GM18870 (cell line): ENCODE data around the gene ACP4.
"Not testable (repeated sequence)": the region's sequence is repeated elsewhere in the genome, so short reads cannot be mapped to it uniquely, and the experiment has no call there.

Experiments
- ATAC-seq: cut with Tn5 transposase; IDR thresholded peaks from one replicate; pipeline ENCODE4 v1.9.1; 2021; ENCODE audit warnings: moderate library complexity; ENCODE audit not compliant: unreplicated experiment

The ACP4 gene, protein sequence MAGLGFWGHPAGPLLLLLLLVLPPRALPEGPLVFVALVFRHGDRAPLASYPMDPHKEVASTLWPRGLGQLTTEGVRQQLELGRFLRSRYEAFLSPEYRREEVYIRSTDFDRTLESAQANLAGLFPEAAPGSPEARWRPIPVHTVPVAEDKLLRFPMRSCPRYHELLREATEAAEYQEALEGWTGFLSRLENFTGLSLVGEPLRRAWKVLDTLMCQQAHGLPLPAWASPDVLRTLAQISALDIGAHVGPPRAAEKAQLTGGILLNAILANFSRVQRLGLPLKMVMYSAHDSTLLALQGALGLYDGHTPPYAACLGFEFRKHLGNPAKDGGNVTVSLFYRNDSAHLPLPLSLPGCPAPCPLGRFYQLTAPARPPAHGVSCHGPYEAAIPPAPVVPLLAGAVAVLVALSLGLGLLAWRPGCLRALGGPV

DNA sequence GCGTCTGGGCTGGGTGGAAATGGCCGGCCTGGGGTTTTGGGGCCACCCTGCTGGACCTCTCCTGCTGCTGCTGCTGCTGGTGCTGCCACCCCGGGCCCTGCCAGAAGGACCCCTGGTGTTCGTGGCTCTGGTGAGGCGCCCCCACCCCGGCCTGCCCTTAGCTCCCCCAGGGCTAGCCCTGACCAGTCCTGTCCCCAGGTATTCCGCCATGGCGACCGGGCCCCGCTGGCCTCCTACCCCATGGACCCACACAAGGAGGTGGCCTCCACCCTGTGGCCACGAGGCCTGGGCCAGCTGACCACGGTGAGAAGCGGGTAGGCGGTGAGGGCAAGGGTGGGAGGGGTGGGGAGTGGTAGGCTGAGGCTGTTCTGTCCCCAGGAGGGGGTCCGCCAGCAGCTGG lies at the start of gene ACP4:
Gene ACP4, plus strand, starts transcription at position 20 of the 400 bp plus-strand sequence. Its CDS starts 0 bp downstream, at position 20.
- no peak for ATAC-seq

DNA sequence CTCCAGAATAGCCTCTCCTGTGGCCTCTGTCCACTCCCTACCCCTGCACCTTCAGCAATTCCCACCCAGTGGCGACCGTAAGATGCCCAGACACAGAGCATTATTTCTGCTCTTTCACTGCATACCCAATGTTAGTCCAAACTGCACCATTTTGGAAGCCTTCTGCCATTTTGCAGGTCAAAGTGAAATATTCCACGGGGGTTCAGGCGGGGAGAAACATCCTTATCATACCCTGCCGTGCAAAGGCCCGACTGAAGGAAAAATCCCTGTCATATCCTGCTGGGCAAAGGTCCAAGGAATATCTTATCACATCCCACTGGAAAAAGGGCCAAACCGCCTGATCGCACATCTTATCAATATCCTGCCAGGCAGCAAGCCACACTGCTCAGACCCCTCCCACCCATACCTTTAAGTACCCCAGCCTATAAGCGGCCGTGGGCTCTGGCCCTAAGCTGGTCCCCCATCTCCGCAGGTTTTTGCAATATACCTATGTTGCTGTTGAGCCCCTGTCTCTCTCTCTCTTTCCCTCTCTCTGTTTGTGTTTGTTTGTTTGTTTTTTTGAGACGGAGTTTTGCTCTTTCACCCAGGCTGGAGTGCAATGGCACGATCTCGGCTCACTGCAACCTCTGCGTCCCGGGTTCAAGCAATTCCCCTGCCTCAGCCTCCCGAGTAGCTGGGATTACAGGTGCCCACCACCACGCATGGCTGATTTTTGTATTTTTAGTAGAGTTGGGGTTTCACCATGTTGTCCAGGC lies 48.9 kb upstream of the ACP4 start:
- no peak for ATAC-seq

DNA sequence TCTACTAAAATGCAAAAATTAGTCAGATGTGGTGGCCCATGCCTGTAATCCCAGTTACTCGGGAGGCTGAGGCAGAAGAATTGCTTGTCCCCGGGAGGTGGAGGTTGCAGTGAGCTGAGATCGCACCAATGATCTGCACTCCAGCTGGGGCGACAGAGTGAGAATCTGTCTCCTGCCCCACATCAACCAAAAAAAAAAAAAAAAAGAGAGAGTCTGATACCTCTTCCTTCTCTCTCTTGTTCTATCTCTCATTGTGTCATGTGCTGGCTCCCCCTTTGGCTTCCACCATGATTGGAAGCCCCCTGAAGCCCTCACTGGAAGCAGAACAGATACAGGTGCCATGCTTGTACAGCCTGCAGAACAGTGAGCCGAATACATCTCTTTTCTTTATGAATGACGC lies 46.7 kb upstream of the ACP4 start:
- ATAC-seq = no peak

DNA sequence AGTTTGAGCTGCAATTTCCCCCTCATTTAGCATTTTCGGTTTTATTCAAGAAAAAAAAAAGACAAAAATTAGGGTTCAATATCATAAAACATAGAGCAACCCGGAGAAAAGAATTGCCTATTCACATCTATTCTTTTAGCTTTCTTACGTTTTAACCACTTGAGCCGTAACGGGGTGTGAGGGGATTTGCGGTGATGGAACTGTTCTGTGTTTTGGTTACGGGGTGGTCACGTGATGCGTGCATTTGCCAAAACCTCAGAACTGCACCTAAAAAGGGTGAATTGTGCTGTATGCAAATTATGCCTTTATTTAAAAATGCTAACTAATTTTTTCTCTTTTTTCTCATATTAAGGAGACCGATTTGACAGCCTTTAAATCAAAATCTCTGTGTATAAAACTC lies 45.0 kb upstream of the ACP4 start:
- ATAC-seq = no peak

DNA sequence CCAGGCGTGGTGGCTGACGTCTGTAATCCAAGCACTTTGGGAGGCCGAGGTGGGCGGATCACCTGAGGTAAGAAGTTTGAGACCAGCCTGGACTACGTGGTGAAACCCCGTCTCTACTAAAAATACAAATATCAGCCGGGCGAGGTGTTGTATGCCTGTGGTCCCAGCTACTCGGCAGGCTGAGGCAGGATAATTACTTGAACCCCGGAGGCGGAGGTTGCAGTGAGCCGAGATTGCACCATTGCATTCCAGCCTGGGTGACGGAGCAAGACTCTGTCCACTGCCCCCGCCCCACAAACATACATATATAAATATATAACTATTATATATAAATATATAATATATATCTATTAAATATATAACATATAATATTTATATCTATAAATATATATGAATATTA lies 43.1 kb upstream of the ACP4 start:
- not testable (repeated sequence) for ATAC-seq

DNA sequence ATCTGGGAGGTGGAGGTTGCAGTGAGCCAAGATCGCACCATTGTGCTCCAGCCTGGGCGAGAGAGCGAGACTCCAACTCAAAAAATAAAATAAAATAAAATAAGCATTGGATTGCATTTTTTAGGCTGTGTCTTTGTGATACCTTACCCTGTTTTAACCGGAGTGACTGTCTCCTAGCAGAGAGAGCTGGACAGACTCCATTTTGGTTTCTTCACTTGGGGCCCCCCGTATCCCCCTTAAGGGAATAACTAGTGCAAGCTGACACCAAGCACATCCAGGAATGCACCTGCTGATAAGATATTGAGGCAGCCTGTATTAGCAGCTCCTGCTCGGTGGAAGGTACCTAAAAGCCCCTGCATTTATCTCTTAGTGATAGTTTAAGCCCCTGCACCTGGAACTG lies 40.7 kb upstream of the ACP4 start:
- ATAC-seq = no peak

DNA sequence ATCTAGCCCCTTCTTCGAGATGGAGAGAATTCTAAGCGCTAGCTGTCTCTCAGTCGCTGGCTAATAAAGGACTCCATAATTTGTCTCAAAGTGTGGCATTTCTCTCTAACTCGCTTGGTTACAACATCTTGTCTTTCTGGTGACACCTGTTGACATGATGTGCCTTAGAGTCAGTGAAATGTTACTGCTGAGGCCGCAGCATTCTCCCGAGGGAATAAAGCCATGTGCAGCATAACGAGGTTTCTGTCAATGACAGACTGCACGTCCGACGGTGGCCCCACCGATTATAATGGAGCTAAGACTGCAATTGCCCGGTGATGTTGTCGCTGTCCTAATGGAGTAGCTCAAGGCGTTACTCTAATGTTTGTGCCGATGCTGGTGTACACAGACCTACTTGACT lies 40.2 kb upstream of the ACP4 start:
- ATAC-seq = no peak

DNA sequence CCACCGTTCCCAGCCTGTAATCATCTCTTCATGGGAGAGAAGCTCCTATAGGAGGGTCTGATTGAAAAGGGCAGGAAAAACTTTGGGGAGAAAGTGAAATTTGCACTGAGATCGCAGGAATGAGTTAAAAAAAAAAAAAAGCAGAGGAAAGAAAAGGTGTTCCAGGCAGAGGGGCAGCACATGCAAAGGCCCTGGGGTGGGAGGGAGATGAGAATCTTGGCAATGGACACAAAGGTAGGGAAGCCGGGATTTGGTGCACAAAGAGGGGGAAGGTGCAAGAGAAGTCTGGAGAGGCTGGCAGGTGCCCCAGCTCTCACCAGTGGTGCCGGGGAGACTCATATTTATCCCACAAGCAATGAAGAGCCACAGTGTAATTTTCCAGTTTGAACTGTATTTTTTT lies 36.3 kb upstream of the ACP4 start:
- ATAC-seq = no peak

DNA sequence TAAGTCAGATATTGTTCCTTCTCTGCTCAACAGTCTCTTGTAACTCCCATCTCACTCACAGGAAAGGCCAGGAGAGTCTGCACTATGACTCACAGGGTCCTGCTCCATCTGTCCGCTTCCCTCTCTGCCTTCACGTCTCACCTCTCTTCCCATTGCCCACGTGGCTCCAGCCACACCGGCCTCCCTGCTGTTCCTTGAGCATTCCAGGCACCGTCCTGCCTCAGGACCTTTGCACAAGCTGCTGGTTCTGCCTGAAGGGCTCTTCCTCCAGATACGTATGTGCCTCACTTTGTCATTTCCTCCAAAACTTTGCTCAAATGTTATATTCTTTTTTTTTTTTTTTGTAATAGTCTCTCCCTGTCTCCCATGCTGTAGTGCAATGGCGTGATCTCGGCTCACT lies 34.0 kb upstream of the ACP4 start:
- not testable (repeated sequence) for ATAC-seq

DNA sequence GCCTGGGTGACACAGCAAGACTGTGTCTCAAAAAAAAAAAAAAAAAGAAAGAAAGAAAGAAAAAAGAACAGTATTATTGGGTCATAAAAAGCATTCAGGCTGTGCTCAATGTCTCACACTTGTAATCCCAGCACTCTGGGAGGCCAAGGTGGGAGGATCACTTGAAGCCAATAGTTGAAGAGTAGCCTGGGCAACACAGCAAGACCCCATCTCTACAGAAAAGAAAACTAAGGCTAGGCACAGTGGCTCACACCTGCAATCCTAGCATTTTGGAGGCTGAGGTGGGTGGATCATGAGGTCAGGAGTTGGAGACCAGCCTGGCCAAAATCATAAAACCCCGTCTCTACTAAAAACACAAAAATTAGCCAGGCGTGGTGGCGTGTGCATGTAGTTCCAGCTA lies 32.6 kb upstream of the ACP4 start:
- not testable (repeated sequence) for ATAC-seq

DNA sequence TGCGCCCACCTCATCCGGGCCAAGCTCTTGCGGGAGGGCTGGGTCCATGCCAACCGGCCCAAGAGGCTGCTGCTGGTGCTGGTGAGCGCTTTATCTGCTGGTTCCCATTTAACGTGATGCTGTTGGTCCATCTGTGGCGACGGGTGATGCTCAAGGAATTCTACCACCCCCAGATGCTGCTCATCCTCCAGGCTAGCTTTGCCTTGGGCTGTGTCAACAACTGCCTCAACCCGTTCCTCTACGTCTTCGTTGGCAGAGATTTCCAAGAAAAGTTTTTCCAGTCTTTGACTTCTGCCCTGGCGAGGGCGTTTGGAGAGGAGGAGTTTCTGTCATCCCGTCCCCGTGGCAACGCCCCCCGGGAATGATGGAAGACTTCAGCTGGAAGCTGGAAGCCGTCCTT lies 31.1 kb upstream of the ACP4 start:
- ATAC-seq = not testable (repeated sequence)

DNA sequence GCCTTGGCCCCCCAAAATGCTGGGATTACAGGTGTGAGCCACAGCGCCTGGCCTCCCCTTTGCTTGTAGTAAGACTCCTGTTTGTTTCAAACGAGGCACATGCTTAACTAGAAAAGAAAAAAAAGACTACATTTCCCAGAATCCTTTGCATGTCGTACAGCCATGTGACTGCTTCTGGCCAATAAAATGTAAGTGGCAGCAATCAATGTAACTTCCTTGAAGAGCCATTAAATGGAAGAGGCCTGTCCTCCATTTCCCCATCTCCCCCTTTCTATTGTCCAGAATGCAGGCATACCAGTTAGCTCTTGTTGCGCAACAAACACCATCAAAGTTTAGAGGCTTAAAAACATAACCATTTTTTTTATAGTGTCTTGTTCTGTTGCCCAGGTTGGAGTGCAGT lies 30.3 kb upstream of the ACP4 start:
- ATAC-seq = no peak

DNA sequence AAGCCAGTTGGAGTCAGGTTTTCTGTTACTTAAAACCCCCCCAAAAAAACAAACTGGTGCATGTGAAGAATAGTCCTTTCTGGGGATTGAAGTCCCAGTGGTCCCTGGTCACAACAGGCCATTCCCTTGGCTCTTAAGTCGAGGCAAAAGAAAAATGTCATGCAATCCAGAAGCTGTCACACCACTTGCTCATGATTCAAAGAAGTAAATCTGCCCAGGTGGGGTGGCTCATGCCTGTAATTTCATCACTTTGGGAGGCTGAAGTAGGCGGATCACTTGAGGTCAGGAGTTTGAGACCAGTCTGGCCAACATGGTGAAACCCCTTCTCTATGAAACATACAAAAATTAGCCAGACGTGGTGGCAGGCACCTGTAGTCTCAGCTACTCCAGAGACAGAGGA lies 28.7 kb upstream of the ACP4 start:
- ATAC-seq = not testable (repeated sequence)

DNA sequence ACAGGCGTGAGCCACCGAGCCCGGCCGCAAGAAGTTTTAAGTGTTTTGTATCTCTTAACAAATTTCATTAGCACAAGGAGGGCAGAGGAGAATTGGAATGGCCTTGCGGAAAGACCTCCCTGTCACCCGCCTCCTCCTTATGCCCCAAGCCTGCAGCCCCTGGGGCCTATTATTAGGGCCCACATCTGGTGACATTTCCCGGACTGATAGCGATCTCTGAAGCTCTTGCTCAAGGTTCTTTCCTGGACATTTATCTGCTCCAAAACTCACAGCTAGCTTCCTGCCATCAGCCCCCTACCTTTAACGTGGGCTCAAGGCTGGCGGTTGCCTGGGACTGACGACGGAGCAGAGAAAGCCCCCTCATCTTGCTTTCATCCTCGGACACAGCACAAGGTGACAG lies 26.7 kb upstream of the ACP4 start:
- not testable (repeated sequence) for ATAC-seq

DNA sequence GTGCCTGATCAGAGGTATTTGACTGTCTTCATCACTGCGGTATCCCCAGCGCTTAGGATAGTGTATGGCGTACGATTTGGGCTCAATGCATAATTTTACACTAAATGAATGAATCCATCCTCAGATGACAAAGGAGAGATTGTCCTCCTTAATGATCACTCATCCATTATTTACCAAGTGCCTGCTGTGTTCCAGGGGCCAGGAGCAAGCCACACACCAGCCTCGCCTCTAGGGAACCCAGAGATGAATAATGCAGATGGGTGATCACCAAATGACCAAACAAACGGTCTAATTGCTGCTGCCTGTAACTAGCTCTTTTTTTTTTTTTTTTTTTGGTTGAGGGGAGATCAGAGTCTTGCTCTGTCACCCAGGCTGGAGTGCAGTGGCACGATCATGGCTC lies 25.8 kb upstream of the ACP4 start:
- no peak for ATAC-seq

DNA sequence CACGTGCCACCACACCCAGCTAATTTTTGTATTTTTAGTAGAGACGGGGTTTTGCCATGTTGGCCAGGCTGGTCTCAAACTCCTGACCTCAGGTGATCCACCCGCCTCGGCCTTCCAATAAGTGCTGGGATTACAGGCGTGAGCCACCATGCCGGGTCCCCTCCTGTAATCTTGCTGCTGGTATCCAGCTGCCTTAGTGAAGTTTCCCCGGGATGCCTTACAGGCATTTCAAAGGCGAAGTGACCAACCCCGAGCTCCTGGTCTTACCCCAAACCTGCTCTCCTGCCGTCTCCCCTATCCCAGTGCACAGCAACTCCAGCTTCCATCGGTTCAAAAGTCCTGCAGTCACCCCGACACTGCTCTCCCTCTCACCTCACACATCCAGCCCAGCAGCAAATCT lies 23.5 kb upstream of the ACP4 start:
- not testable (repeated sequence) for ATAC-seq

DNA sequence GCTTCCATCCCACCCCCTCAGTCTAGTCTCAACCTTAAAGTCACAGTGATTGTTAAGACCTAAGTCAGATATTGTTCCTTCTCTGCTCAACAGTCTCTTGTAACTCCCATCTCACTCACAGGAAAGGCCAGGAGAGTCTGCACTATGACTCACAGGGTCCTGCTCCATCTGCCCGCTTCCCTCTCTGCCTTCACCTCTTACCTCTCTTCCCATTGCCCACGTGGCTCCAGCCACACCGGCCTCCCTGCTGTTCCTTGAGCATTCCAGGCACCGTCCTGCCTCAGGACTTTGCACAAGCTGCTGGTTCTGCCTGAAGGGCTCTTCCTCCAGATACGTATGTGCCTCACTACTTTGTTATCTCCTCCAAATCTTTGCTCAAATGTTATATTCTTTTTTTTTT lies 23.0 kb upstream of the ACP4 start:
- not testable (repeated sequence) for ATAC-seq

DNA sequence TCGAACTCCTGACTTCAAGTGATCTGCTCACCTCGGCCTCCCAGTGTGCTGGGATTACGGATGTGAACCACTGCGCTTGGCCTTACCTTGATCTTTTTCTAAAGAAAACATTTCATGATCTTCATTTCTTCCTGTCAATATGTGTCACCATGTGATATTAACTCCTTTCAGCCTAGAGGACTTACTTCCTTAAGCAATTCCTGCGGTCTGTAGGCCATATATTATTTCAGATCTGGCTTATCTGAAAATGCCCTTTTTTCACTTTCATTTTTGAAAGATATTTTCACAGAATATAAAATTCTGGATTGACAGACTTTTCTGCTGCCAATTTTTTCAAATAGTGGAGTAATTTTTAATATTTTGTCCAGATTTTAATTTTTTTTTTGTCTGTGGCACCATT lies 21.9 kb upstream of the ACP4 start:
- ATAC-seq = no peak

DNA sequence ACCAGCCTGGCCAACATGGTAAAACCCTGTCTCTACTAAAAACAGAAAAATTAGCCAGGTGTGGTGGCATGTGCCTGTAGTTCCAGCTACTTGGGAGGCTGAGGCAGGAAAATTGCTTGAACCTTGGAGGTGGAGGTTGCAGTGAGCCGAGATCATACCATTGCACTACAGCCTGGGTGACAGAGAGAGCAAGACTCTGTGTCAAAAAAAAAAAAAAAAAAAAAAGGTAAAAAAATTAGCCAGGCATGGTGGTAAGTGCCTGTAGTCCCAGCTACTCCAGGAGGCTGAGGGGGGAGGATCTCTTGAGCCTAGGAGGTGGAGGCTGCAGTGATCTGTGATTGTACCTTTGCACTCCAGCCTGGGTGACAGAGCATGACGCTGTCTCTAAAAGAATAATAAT lies 20.1 kb upstream of the ACP4 start, which contains the start of gene GPR32:
Gene GPR32, plus strand, starts transcription at position 301 of the 400 bp plus-strand sequence. CDS start 137 bp downstream, outside the sequence.
- ATAC-seq = not testable (repeated sequence)

DNA sequence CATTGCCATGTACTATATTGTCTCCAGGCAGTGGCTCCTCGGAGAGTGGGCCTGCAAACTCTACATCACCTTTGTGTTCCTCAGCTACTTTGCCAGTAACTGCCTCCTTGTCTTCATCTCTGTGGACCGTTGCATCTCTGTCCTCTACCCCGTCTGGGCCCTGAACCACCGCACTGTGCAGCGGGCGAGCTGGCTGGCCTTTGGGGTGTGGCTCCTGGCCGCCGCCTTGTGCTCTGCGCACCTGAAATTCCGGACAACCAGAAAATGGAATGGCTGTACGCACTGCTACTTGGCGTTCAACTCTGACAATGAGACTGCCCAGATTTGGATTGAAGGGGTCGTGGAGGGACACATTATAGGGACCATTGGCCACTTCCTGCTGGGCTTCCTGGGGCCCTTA lies 19.3 kb upstream of the ACP4 start:
- ATAC-seq = no peak

DNA sequence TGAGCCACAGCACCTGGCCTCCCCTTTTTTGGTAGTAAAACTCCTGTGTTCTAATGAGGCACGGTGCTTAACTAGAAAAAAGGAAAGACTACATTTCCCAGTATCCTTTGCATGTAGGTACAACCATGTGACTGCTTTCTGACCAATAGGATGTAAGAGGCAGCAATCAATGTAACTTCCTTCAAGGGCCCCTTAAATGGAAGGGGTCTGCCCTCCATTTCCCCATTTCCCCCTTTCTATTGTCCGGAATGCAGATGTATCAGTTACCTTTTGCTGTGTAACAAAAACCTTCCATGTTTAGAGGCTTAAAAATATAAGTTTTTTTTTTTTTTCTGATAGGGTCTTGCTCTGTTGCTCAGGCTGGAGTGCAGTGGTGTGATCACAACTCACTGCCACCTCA lies 17.7 kb upstream of the ACP4 start:
- ATAC-seq = no peak

DNA sequence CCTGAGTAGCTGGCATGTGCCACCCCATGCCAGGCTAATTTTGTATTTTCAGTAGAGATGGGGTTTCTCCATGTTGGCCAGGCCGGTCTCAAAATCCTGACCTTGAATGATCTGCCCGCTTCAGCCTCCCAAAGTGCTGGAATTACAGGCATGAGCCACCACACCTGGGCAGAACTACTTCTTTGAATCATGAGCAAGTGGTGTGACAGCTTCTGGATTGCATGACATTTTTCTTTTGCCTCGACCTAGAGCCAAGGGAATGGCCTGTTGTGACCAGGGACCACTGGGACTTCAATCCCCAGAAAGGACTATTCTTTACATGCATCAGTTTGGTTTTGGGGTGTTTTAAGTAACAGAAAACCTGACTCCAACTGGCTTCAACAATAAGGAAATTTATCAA lies 17.3 kb upstream of the ACP4 start:
- ATAC-seq = not testable (repeated sequence)
